HG03354 (cell line): ENCODE data around the gene UNG.
"Not testable (repeated sequence)": the region's sequence is repeated elsewhere in the genome, so short reads cannot be mapped to it uniquely, and the experiment has no call there.

Experiments used
- ATAC-seq: cut with Tn5 transposase; IDR thresholded peaks from one replicate; pipeline ENCODE4 v1.9.1; 2021; ENCODE audit warnings: mild to moderate bottlenecking; ENCODE audit not compliant: unreplicated experiment, poor library complexity, severe bottlenecking

The UNG gene

DNA sequence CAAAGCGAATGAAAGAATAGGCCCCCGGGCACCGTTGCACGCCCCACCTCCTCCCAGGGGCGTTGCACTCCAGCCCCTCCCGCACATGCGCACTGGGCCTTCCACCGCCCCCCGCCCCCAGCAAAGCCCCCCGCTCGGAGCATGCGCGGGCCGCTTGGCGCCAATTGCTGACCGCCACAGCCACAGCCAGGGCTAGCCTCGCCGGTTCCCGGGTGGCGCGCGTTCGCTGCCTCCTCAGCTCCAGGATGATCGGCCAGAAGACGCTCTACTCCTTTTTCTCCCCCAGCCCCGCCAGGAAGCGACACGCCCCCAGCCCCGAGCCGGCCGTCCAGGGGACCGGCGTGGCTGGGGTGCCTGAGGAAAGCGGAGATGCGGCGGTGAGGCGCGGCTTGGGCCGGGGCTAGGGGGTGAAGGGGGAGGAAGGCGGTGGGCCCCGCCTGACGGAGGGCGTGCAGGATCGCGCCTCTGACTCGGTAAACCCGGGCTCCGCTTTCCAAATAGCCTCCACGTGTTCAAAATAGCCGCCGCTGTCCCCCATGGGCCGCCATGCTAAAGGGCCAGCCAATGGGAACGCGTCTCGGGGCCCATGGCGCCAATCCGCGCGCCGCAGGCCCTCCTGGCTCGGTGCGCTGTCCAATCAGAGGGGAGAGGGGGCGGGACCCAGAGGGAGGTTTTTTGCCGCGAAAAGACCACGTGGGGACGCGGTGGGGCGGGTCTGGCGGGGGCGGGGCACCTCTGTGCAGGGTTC, at the start of gene UNG:
UNG (plus strand) TSS at position 163 of the 748 bp plus-strand sequence; CDS start at position 246, 83 bp downstream.
- ATAC-seq, result peak; percentile 90

DNA sequence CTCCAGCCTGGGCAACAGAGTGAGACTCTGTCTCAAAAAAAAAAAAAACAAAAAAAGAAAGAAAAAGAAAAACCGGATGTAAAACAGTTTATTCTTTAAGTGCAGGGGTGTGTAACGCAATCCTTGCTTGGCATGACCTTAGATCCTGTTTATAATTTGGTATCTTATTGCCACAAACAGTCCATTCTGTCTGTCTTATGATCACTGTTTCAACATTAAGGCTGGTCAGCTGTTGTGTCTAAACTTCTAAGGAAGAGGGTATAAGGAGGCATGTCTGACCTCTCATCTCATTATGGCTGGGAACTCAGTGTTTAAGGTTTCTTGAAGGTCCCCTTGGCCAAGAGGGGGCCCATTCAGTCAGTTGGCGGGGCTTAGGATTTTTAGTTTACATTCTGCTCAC, 48.7 kb upstream of the UNG start:
- ATAC-seq, result not testable (repeated sequence)

DNA sequence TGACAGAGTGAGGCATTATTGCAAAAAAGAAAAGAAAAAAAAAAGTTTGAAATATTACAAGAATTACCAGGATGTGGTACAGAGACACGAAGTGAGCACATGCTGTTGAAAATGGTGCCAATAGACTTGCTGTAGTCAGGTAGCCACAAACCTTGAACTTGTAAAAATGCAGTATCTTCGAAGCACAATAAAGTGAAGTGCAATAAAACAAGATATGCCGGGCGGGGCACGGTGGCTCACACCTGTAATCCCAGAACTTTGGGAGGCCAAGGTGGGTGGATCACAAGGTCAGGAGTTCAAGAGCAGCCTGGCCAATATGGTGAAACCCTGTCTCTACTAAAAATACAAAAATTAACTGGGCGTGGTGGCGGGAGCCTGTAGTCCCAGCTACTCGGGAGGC, 47.6 kb upstream of the UNG start:
- ATAC-seq, result not testable (repeated sequence)

DNA sequence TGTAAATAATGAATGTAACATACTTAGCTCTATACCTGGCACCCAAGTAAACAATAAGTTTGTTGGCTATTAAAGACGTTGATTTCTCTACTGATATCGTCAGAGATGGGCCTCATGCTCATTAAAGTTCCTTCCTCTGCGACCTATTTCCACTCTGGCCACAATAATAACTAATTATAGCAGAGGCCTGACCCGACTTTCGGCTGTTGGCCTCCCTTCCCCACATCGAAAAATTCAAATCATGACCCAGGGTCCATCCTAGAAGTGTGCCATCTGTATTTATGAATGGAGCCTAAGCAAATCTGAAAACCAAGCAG, 45.3 kb upstream of the UNG start:
- no peak for ATAC-seq

DNA sequence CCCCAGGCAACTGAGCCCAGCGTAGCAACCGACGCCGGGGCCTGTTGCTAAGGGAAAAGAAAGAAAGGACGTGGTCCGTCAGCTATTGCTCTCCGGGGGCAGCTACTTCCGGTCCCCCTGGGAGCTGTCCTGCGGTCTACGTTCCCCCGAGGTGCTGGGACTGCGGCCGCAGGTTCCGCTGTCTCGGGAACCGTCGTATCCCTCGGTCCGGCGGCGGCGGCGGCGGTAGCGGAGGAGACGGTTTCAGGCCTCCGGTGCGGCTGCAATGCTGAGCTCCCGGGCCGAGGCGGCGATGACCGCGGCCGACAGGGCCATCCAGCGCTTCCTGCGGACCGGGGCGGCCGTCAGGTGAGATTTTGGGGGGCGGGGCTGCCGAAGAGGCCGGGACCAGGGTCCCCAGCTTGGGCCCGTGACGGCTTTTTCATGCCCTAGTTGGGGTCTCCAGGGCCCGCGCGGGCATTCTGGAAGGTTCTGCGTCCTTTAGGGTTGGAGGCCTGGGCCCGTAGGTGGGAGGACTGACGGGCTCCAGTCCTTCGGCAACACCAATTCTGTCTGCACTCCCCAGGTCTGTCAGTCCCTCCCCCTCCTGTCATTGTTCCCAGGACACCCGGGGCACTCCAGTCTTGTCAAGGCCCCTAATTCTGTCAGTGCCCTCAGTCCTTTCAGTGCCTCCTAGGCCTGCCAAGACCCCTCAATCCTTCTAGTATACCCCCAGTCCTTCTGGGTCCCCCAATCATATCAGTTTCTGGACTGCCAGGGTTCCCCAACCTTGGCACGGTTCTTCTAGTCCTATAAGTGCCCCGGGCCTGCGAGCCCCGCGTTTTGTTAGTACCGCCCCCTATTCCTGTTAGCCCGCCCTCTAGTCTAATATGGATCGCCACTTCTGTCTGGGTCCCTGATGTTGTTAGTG, 44.7 kb upstream of the UNG start, which contains the start of gene USP30:
USP30 (plus strand) TSS at position 163 of the 910 bp plus-strand sequence; CDS start at position 266, 103 bp downstream.
- peak; percentile 82 for ATAC-seq

DNA sequence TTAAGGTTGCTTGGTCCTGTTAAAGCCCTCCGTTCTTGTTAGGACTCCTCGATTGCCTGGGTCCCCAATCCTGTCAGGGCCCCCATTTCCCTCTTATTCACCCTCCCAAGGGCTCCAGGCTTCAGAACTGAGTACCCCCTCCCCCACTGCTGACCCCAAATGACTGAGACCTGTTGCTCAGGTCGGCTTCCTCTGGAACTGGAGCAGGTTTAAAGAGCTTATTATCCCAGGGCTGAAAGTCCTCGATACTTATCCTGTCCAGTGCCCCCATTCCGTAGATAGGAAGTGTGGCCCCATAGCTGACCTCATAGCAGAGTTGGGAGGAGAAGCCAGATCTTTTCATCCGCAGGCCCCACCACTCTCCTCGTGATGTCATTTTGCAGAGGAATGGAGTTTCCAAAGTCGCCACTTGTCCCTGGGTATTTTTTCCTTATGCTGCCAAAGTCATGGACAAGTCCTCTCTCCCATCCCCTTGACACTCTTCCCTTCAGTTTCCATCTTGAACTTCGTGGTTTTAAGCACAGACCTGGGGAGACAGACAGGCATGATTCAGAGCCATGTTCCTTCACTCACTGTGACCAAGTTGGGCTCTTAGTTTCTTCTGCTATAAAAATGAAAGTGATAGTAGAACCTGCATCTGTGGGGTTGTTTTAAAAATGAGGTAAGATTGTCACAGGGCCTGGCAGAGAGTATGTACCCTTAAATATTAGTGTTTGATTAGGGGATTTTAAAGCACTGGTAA, 43.8 kb upstream of the UNG start:
- ATAC-seq, result peak; percentile 48

DNA sequence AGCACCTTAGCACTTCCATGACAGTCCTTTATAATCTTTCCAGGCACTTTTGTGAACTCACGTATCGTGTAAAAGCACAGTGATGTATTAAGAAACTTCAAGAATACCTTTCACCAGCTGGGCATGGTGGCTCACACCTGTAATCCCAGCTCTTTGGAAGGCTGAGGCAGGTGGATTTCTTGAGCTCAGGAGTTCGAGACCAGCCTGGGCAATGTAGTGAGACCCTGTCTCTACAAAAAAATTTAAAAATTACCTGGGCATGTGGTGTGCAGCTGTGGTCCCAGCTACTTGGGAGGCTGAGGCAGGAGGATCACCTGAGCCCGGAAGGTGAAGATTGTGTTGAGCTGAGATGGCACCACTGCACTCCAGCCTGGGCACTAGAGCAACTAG, 43.3 kb upstream of the UNG start:
- ATAC-seq, result not testable (repeated sequence)

DNA sequence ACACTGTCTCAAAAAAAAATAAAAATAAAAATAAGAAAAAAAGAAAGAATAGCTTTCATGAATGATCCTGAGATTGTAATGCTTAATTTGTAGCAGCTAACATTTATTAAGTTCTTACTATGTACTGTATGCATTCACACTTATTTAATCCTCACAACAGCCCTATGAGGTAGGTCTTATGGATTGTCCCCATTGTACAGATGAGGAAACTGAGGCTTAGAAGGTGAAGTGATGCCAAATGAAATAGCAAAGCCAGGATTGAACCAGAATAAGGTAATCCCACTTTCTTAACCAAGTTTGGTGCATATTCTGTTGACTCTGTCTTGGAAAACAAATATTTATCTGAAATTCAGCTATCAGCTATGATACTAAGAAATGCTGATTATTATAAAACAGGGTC, 42.9 kb upstream of the UNG start:
- no peak for ATAC-seq

DNA sequence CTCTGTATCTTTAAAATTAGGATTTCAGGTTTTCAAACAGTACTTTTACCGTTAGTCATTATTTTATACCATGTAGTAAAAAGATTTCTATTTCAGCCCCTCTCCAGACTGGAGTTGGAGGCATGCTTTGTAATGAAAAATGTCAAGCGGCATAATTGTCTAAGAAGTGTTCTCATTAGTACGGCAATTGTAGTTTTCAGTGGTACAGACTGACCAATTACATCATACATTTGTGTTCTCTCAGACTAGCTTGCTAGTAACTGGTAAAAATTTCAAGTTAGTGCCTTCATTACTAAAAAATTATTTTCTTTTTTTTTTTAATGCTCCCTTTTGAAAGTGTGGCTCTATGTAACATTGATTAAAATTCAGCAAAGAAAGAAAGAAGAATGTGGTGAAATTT, 40.5 kb upstream of the UNG start:
- ATAC-seq, result no peak

DNA sequence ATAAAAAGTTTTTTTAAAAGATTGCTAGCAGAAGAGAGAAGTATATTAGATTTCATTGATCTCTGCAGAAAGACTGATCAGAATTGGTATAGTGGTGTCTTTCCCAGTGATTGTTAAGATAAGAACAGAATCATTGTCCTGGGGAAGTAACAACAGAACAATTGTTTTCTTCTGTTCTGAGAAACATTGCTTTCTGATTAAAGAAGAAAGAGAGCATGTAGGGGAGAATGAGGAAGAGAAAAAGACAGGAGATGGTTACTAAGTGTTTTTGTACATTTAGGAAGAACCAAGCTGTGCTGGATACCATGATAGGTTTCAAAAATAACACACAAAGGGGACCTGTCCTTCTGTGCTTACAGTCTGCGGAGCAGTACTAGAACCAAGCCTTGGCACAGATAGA, 40.0 kb upstream of the UNG start:
- no peak for ATAC-seq

DNA sequence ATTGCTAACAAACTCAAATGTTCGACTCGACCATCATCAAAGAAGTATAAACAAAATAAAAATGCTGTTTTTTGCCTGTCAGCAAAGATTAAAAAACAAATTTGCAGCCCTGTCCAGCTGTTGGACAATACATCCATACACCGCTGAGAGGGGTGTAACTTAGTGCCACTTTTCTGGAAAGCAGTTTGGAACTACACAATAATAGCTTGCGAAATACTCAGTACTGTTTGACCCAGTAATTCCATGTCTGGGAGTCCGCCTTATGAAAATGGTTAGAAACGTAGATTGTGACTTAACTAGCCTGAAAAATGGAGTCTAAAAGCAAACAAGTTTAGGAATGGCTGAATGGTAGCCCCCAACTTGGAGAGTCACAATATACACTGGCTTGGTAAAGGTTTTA, 38.6 kb upstream of the UNG start:
- ATAC-seq, result no peak

DNA sequence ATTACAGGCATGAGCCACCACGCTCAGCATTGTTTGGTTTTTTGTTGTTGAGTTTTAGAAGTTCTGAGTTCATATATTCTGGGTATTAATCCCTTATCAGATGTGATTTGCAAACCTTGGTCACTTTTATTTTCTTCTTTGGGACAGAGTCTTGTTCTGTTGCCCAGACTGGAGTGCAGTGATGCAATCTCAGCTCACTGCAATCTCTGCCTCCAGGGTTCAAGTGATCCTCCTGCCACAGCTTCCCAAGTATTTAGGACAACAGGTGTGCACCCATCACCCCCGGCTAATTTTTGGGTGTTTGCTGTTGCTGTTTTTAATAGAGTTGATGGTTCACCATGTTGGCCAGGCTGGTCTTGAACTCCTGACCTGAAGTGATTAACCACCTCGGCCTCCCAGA, 33.3 kb upstream of the UNG start:
- no peak for ATAC-seq

DNA sequence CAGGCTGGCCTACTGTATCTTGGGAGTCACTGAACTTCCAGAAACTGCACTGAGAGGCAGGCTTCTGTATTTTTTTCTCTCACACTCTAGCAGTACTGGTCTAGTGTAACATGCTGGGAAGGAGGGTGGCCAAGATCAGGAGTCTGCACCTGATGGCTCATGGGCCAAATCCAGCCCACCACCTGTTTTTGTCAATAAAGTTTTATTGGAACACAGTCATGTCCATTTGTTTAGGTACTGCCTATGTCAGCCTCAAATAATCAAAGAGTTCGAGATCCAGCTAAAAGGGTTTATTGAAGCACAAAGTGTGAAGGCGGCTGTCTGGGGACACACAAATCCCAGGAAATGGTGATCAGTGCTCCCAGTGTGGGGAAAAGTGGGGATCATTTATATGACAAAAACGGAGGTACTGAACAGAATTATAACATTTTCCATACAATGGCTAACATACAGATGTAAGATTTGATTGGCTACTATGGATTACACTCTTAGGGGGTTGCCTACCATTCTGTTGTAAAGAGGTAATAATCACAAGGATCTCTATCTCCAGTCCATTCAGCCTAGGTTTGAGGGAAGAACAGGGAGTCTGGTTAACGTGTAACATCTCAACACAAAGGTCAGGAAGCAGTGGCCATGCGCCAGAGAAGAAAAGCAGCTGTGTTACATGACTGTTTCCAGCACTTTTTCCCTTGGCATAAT, 32.1 kb upstream of the UNG start:
- ATAC-seq, result no peak

DNA sequence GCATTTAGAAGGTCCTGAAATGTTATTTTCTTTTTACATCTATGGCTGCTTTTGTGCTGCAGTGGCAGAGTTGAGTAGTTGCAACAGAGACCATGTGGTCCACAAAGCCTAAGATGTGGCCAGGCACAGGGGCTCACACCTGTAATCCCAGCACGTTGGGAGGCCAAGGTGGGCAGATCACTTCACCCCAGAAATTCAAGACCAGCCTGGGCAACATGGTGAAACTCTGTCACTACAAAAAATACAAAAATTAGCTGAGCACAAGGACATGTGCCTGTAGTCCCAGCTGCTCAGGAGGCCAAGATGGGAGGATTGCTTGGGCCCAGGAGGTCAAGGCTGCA, 31.6 kb upstream of the UNG start:
- ATAC-seq, result no peak

DNA sequence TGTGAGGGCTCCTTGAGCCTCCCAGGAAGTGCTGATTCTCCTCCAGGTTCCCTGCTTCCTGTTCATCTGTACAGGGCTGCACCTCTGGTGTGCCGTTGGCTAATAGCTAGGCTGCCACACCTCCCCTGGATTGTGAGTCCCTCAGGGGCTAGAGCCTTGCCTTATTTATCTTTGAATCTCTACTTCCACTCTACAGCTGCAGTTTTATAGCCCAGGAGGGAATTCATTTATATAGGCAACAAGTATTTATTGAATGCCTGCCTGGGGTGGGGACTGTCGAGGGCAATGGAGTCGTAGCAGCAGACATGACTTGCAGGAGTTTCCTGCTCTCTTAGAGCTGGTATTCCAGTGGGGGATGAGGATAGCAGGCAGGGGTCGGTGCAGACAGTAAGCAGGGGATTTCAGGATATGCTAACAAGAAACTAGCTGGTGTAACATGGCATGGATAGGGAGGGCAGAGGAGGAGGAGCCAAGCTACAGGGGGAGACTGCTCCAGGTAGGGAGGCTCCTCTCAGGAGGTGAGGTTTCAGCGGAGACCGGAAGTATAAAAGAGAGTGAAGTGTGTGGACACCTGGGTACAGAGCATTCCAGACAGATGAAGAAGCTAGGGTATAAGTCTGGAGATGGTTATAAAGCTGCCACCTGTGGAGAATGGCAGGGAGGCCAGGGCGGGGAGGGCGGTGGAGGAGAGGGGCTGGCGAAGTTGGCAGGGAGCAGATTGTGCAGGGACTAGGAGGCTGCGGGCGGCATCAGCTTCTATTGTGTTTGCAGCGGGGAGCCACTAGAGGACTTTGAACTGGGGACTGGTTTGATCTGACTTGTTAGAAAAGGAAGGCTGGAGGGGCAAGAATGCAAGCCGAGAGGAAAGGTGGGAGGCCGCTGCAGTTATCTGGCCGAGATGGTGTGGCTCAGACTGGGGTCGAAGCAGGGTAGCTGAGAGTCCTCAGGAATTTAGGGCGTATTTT, 27.8 kb upstream of the UNG start:
- no peak for ATAC-seq

DNA sequence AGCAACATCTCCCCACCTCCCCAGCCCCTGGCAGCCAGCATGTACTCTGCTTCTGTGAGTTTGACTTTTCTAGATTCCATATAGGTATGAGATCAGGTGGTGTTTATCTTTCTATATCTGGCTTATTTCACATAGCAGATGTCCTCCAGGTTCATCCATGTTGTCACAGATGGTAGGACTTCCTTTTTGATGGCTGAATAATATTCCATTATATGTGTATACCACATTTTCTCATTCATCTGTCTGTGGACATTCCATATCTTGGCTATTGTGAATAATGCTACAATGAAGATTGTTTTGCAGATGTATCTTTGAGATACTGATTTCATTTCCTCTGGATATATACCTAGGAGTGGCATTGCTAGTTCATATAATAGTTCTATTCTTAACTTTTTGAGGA, 22.5 kb upstream of the UNG start:
- ATAC-seq, result no peak

DNA sequence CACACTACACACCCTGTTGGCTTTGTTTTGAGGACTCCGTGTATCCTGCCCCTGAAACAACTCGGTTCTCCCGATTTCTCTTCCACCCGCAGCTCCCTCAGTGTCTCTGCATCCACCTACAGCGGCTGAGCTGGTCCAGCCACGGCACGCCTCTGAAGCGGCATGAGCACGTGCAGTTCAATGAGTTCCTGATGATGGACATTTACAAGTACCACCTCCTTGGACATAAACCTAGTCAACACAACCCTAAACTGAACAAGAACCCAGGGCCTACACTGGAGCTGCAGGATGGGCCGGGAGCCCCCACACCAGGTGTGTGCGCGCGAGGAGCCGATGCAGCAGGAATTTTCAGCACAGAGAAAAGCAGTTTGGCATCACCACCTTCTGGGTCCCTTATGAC, 14.6 kb upstream of the UNG start:
- ATAC-seq, result no peak

DNA sequence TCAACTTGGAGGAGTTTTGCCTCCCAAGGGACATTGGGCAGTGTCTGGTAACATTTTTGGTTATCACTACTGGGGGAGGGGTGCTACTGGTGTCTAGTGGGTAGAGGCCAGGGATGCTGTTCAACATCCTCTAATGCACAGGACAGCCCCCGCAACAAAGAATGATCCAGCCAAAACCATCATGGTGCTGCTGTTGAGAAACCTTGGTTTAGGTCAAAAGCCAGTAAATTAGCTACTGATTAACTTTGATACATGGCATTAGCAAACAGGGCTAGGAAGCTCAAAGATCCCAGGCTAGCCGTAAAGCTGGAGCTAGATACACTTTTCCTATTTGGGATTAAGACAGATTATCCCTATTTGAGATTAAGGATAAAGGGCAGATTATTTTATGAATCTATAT, 13.0 kb upstream of the UNG start:
- no peak for ATAC-seq

DNA sequence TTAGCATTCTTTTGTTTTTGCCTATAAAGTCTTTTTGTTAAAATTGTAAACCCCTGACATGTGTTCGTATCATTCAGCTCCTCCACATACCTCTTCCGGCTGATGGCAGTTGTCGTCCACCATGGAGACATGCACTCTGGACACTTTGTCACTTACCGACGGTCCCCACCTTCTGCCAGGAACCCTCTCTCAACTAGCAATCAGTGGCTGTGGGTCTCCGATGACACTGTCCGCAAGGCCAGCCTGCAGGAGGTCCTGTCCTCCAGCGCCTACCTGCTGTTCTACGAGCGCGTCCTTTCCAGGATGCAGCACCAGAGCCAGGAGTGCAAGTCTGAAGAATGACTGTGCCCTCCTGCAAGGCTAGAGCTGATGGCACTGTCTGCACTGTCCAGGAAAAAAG, 11.8 kb upstream of the UNG start:
- no peak for ATAC-seq
